Mesenchymal stem cell (in vitro differentiated cells and primary cell): ENCODE data around the gene SEMA4D.

Experiments
- DNase-seq: peaks from one replicate; pipeline ENCODE4 v3.0.0-alpha.2; 2013
- H2AFZ ChIP-seq: one replicate; pipeline ENCODE4 v1.6.1; 2013; ENCODE audit warnings: low read depth, mild to moderate bottlenecking, control low read depth, inconsistent platforms, low read length, moderate library complexity
- H2AK5ac ChIP-seq: 2 replicates; pipeline ENCODE4 v1.6.1; 2013; ENCODE audit warnings: low read length, moderate library complexity, mild to moderate bottlenecking, inconsistent platforms; ENCODE audit not compliant: severe bottlenecking
- H2BK120ac ChIP-seq: one replicate; pipeline ENCODE4 v1.6.1; 2013; ENCODE audit warnings: low read depth, mild to moderate bottlenecking, inconsistent platforms, low read length, moderate library complexity
- H2BK12ac ChIP-seq, 2 experiments: one replicate each; pipeline ENCODE4 v1.6.1; 2013; ENCODE audit warnings: inconsistent platforms in 2 of 2, low read length in 2 of 2, mild to moderate bottlenecking in 2 of 2, moderate library complexity in 2 of 2, control low read depth in 1 of 2
- H2BK15ac ChIP-seq: one replicate; pipeline ENCODE4 v1.6.1; 2013; ENCODE audit warnings: mild to moderate bottlenecking, low read depth, inconsistent platforms; ENCODE audit not compliant: poor library complexity, severe bottlenecking
- H2BK5ac ChIP-seq: 2 replicates; pipeline ENCODE4 v1.6.1; 2013; ENCODE audit warnings: low read depth, mild to moderate bottlenecking, low read length, control low read depth, inconsistent platforms; ENCODE audit not compliant: poor library complexity, severe bottlenecking
- H3K14ac ChIP-seq, 2 experiments: one replicate each; pipeline ENCODE4 v1.6.1; 2013; ENCODE audit warnings: inconsistent platforms in 2 of 2, low read length in 2 of 2, control low read depth in 1 of 2, mild to moderate bottlenecking in 1 of 2, moderate library complexity in 1 of 2
- H3K18ac ChIP-seq, 2 experiments: one replicate each; pipeline ENCODE4 v1.6.1; 2013; ENCODE audit warnings: inconsistent platforms in 2 of 2, low read length in 2 of 2, control low read depth in 1 of 2, low read depth in 1 of 2, mild to moderate bottlenecking in 1 of 2
- H3K23ac ChIP-seq, 2 experiments: one replicate each; pipeline ENCODE4 v1.6.1; 2013; ENCODE audit warnings: inconsistent platforms in 2 of 2, low read length in 2 of 2, mild to moderate bottlenecking in 2 of 2, moderate library complexity in 2 of 2, control low read depth in 1 of 2
- H3K27ac ChIP-seq: 2 replicates; pipeline ENCODE4 v1.5.1; 2013; ENCODE audit warnings: mild to moderate bottlenecking, moderate library complexity, low read length, control low read depth, inconsistent platforms; ENCODE audit not compliant: poor library complexity, severe bottlenecking
- H3K27me3 ChIP-seq, 2 experiments: 2 replicates each; pipeline versions ENCODE4 v1.6.1 to v1.7.0; 2013; ENCODE audit warnings: low read length in 2 of 2, mild to moderate bottlenecking in 2 of 2, moderate library complexity in 2 of 2, control low read depth in 1 of 2, inconsistent platforms in 1 of 2; ENCODE audit not compliant: control insufficient read depth in 1 of 2, insufficient read depth in 1 of 2
- H3K36me3 ChIP-seq, 2 experiments: 2 replicates each; pipeline versions ENCODE4 v1.6.1 to v1.7.0; 2013; ENCODE audit warnings: low read length in 2 of 2, control low read depth in 1 of 2, inconsistent platforms in 1 of 2, low read depth in 1 of 2, mild to moderate bottlenecking in 1 of 2; ENCODE audit not compliant: insufficient read depth in 2 of 2, control insufficient read depth in 1 of 2
- H3K4ac ChIP-seq, 2 experiments: one replicate each; pipeline ENCODE4 v1.6.1; 2013; ENCODE audit warnings: inconsistent platforms in 2 of 2, low read length in 2 of 2, mild to moderate bottlenecking in 2 of 2, moderate library complexity in 2 of 2, control low read depth in 1 of 2, low read depth in 1 of 2
- H3K4me1 ChIP-seq: 2 replicates; pipeline ENCODE4 v1.6.1; 2013; ENCODE audit warnings: low read depth, low read length, control low read depth; ENCODE audit not compliant: control insufficient read depth, insufficient read depth
- H3K4me2 ChIP-seq: 2 replicates; pipeline ENCODE4 v1.6.1; 2013; ENCODE audit warnings: low read length, mild to moderate bottlenecking, inconsistent platforms; ENCODE audit not compliant: poor library complexity, severe bottlenecking
- H3K4me3 ChIP-seq, 2 experiments: 2 replicates each; pipeline versions ENCODE4 v1.5.1 to v1.7.0; 2013; ENCODE audit warnings: low read length in 2 of 2, mild to moderate bottlenecking in 2 of 2, control low read depth in 1 of 2, low read depth in 1 of 2; ENCODE audit not compliant: insufficient read depth in 1 of 2
- H3K79me1 ChIP-seq: replicated peaks from 2 replicates; pipeline ENCODE4 v1.6.1; 2013; ENCODE audit warnings: mild to moderate bottlenecking, control low read depth, low read length, inconsistent platforms; ENCODE audit not compliant: poor library complexity, severe bottlenecking
- H3K9ac ChIP-seq: 2 replicates; pipeline ENCODE4 v1.7.0; 2013; ENCODE audit warnings: mild to moderate bottlenecking, low read length, moderate library complexity
- H3K9me3 ChIP-seq: 2 replicates; pipeline ENCODE4 v1.7.0; 2013; ENCODE audit warnings: mild to moderate bottlenecking, low read length; ENCODE audit not compliant: control insufficient read depth
- H4K8ac ChIP-seq: one replicate; pipeline ENCODE4 v1.6.1; 2013; ENCODE audit warnings: inconsistent platforms, mild to moderate bottlenecking, low read length, moderate library complexity
- H4K91ac ChIP-seq: one replicate; pipeline ENCODE4 v1.6.1; 2013; ENCODE audit warnings: mild to moderate bottlenecking, low read length, inconsistent platforms
- WGBS: methylation state at CpG from one replicate; pipeline ENCODE4 v1.1.7; 2013; ENCODE audit warnings: mixed read lengths; 5-methylcytosine and 5-hydroxymethylcytosine counted together

SEMA4D gene

GRCh38 chr9:89350988-89351557, 146.8 kb downstream of the SEMA4D start:
- H2AK5ac ChIP-seq, result no peak overlapping the region
- WGBS, result 78% methylated on average over 2 of the region's 2 CpGs
- no peak overlapping the region for H3K4me3 ChIP-seq
- H2BK15ac ChIP-seq, result no peak overlapping the region
- H3K79me1 ChIP-seq, result peaks cover 50% of the 10 kb centered on the region
- H3K4me1 ChIP-seq, result no peaks in the 10 kb centered on the region
- no peak overlapping the region for H3K9ac ChIP-seq
- H3K27ac ChIP-seq, result no peak overlapping the region
- no peak overlapping the region for H3K14ac ChIP-seq
- H3K4me2 ChIP-seq, result no peak overlapping the region
- no peak overlapping the region for H4K91ac ChIP-seq
- H4K8ac ChIP-seq, result no peak overlapping the region
- H2BK12ac ChIP-seq, result no peak overlapping the region
- DNase-seq, result no peak
- no peak overlapping the region for H2BK120ac ChIP-seq
- no peak overlapping the region for H3K4ac ChIP-seq
- H3K36me3 ChIP-seq, result peaks cover 79 to 97% of the 10 kb centered on the region in 2 experiments
- no peaks in the 10 kb centered on the region for H3K27me3 ChIP-seq
- H3K18ac ChIP-seq, result no peak overlapping the region
- H3K9me3 ChIP-seq, result no peaks in the 10 kb centered on the region
- no peak overlapping the region for H2AFZ ChIP-seq
- no peak overlapping the region for H3K23ac ChIP-seq
- no peak overlapping the region for H2BK5ac ChIP-seq

DNA sequence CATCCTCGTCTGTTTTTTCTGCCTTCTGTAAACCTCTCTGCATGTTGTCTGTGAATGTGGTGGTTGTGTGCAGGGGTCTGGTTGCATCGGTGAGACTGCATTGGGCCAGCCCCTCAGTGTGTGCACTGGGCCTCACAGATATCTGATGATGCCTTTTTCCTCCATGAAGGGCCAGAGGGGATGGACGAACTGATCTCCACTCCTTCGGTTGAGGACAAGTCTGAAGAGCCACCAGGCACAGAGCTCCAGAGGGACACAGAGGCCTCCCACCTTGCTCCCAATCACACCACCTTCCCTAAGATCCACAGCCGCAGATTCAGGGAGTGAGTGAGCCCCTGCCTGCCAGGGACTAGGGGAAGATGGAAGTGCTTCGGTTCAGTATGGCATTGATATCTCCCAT, 148.3 kb downstream of the SEMA4D start:
- no peak overlapping the region for H2BK15ac ChIP-seq
- no peak overlapping the region for H3K23ac ChIP-seq
- DNase-seq, result no peak
- no peak overlapping the region for H3K18ac ChIP-seq
- H2BK5ac ChIP-seq, result no peak overlapping the region
- no peak overlapping the region for H3K14ac ChIP-seq
- no peak overlapping the region for H2BK120ac ChIP-seq
- no peak overlapping the region for H4K91ac ChIP-seq
- H3K27ac ChIP-seq, result no peak overlapping the region
- no peak overlapping the region for H2BK12ac ChIP-seq
- no peak overlapping the region for H3K9ac ChIP-seq
- no peak overlapping the region for H3K4me2 ChIP-seq
- H3K79me1 ChIP-seq, result peaks cover 49% of the 10 kb centered on the region
- H3K4ac ChIP-seq, result no peak overlapping the region
- no peak overlapping the region for H2AFZ ChIP-seq
- H2AK5ac ChIP-seq, result no peak overlapping the region
- H3K4me3 ChIP-seq, result no peak overlapping the region
- H3K4me1 ChIP-seq, result no peaks in the 10 kb centered on the region
- H3K9me3 ChIP-seq, result no peaks in the 10 kb centered on the region
- WGBS, result 96% methylated on average over 5 of the region's 6 CpGs
- H3K27me3 ChIP-seq, result no peaks in the 10 kb centered on the region
- no peak overlapping the region for H4K8ac ChIP-seq
- peaks cover 83 to 97% of the 10 kb centered on the region in 2 experiments for H3K36me3 ChIP-seq

- no peak overlapping the region for H3K18ac ChIP-seq
- H4K8ac ChIP-seq, result no peak overlapping the region
- no peak overlapping the region for H3K4me3 ChIP-seq
- no peaks in the 10 kb centered on the region for H3K27me3 ChIP-seq
- H3K27ac ChIP-seq, result no peak overlapping the region
- no peak overlapping the region for H2BK120ac ChIP-seq
- no peak overlapping the region for H2AK5ac ChIP-seq
- H4K91ac ChIP-seq, result no peak overlapping the region
- 98% methylated on average over 5 of the region's 5 CpGs for WGBS
- no peak overlapping the region for H3K14ac ChIP-seq
- H2BK15ac ChIP-seq, result no peak overlapping the region
- H3K4ac ChIP-seq, result no peak overlapping the region
- H2AFZ ChIP-seq, result no peak overlapping the region
- no peak overlapping the region for H3K23ac ChIP-seq
- H3K79me1 ChIP-seq, result peaks cover 35% of the 10 kb centered on the region
- H3K9me3 ChIP-seq, result no peaks in the 10 kb centered on the region
- H3K36me3 ChIP-seq, result peaks cover 68 to 96% of the 10 kb centered on the region in 2 experiments
- no peaks in the 10 kb centered on the region for H3K4me1 ChIP-seq
- H2BK12ac ChIP-seq, result no peak overlapping the region
- H3K9ac ChIP-seq, result no peak overlapping the region
- no peak overlapping the region for H2BK5ac ChIP-seq
- H3K4me2 ChIP-seq, result no peak overlapping the region
- no peak for DNase-seq
Observed at GRCh38 chr9:89347651-89348050, 150.3 kb downstream of the SEMA4D start.

DNA sequence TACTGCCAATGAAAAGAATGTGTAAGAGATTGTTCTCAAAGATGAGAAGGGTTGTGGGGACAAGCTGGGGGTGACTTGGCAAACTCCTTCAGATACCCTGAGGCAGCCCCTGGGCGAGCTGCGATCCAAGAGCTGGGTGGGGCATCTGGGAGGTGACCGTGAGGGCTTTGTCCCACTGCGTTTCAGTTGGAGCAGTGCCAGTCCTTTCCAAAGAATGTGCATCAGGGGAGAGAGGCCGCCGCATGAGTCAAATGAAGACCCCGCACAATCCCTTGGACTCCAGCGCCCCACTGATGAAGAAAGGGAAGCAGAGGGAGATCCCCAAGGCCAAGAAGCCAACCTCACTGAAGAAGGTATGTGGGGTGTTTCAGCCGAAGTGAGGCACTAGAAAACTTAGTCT, 151.2 kb downstream of the SEMA4D start:
- H4K91ac ChIP-seq, result no peak overlapping the region
- H3K4ac ChIP-seq, result no peak overlapping the region
- H3K9ac ChIP-seq, result no peak overlapping the region
- H3K27me3 ChIP-seq, result no peaks in the 10 kb centered on the region
- no peak overlapping the region for H2BK120ac ChIP-seq
- peaks cover 30% of the 10 kb centered on the region for H3K79me1 ChIP-seq
- H3K4me1 ChIP-seq, result no peaks in the 10 kb centered on the region
- H3K27ac ChIP-seq, result no peak overlapping the region
- no peak overlapping the region for H3K18ac ChIP-seq
- no peak overlapping the region for H3K4me2 ChIP-seq
- H3K4me3 ChIP-seq, result no peak overlapping the region
- H3K14ac ChIP-seq, result no peak overlapping the region
- no peak overlapping the region for H2AK5ac ChIP-seq
- H3K36me3 ChIP-seq, result peaks cover 62 to 98% of the 10 kb centered on the region in 2 experiments
- DNase-seq, result no peak
- H4K8ac ChIP-seq, result no peak overlapping the region
- H3K9me3 ChIP-seq, result no peaks in the 10 kb centered on the region
- WGBS, result 93% methylated on average over 8 of the region's 9 CpGs
- H2BK5ac ChIP-seq, result no peak overlapping the region
- H2AFZ ChIP-seq, result no peak overlapping the region
- no peak overlapping the region for H3K23ac ChIP-seq
- no peak overlapping the region for H2BK12ac ChIP-seq
- no peak overlapping the region for H2BK15ac ChIP-seq
